ENCODE data around the gene BZW1. TPM values are rescaled to one million over a fixed set of nuclear protein-coding genes. Genes with fewer than 3 reads are reported as not detected.

BZW1 gene
- total RNA-seq, 1 experiment from 2014 or later: 300 TPM

DNA sequence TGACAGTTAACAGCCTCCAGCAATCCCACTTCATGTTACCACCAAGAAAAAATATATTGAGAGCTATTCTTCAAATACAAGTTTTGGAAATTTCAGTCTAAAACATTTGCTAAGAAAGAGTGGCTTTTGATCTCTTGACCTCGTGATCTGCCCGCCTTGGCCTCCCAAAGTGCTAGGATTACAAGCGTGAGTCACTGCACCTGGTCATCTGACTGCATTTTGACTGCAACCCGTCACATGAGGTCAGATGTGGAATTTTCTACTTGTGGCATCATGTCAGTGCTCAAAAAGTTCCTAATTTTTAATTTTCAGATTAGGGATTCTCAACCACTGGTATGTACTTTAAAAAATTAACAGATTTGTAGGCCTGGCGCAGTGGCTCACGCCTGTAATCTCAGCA, 61.9 kb downstream of the BZW1 start:
- TF ChIP-seq, protein P1, sequence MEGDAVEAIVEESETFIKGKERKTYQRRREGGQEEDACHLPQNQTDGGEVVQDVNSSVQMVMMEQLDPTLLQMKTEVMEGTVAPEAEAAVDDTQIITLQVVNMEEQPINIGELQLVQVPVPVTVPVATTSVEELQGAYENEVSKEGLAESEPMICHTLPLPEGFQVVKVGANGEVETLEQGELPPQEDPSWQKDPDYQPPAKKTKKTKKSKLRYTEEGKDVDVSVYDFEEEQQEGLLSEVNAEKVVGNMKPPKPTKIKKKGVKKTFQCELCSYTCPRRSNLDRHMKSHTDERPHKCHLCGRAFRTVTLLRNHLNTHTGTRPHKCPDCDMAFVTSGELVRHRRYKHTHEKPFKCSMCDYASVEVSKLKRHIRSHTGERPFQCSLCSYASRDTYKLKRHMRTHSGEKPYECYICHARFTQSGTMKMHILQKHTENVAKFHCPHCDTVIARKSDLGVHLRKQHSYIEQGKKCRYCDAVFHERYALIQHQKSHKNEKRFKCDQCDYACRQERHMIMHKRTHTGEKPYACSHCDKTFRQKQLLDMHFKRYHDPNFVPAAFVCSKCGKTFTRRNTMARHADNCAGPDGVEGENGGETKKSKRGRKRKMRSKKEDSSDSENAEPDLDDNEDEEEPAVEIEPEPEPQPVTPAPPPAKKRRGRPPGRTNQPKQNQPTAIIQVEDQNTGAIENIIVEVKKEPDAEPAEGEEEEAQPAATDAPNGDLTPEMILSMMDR (conservative IDR thresholded peaks at IDR 0.05): no peak
- no peak for TF ChIP-seq EZH2 (IDR thresholded peaks at IDR 0.05; ENCODE audit: low read depth)
- no TSS peak for BruUV-seq (replicated peaks)
- no peak overlapping the region for H3K27ac ChIP-seq

More for the DNA sequence above, 61.9 kb downstream of the BZW1 start:
- H4K20me1 ChIP-seq (ENCODE audit: insufficient read depth): no peaks in the 10 kb centered on the region
- no peak overlapping the region for H2AFZ ChIP-seq
- H3K4me1 ChIP-seq (replicated peaks; ENCODE audit: insufficient read depth): no peaks in the 10 kb centered on the region
- no peak overlapping the region for H3K4me2 ChIP-seq
- no peaks in the 10 kb centered on the region for H3K9me2 ChIP-seq (ENCODE audit: insufficient read depth)
- peaks cover 36% of the 10 kb centered on the region; the same call in 1 of the 2 replicates for H3K36me3 ChIP-seq (ENCODE audit: low read depth)
- H3K79me2 ChIP-seq (ENCODE audit: low read depth): no peaks in the 10 kb centered on the region
- H3K9me3 ChIP-seq (ENCODE audit: insufficient read depth, low read depth): no peaks in the 10 kb centered on the region
- H3K27me3 ChIP-seq (ENCODE audit: insufficient read depth, low read depth): no peaks in the 10 kb centered on the region
- no peaks in the 10 kb centered on the region; the same call in 1 of the 2 replicates for H3F3A ChIP-seq (ENCODE audit: insufficient read depth, low read depth)
- ChIA-PET CTCF (interaction anchor here (0.7 kb wide), 1 partner anchor 804 kb away, joined by 9 read pairs; no protein-coding TSS in a partner anchor), POLR2A (ENCODE audit: unreplicated experiment) (no interaction called here)
- intact Hi-C loops (cut with micrococcal nuclease; ENCODE audit: unreplicated experiment): no loop called here
- H3K4me3 ChIP-seq: no peak overlapping the region
- DNase-seq: no peak

Other genes starting within 250 kb of the BZW1 start
- gene AOX1, start 225.9 kb upstream of the BZW1 start, total RNA-seq (2021): 4.1 and 5.1 TPM in 2 replicates
- gene CLK1, start 52.7 kb downstream of the BZW1 start, total RNA-seq (2021): 38.5 and 57.0 TPM in 2 replicates
- gene PPIL3, start 77.2 kb downstream of the BZW1 start, total RNA-seq (2021): 41.0 and 49.0 TPM in 2 replicates
- gene NIF3L1, start 77.5 kb downstream of the BZW1 start, total RNA-seq (2021): 27.3 and 45.6 TPM in 2 replicates
- 34.0 and 43.3 TPM in 2 replicates for gene ORC2, start 151.8 kb downstream of the BZW1 start, total RNA-seq (2021)